Progenitor cell of endocrine pancreas (in vitro differentiated cells): ENCODE measurements around the gene CYB5R4. TPM values are rescaled to one million over a fixed set of nuclear protein-coding genes. Genes with fewer than 3 reads are reported as not detected.

Source experiments
- DNase-seq: peaks from one replicate; pipeline ENCODE4 v3.0.0; 2021; ENCODE audit warnings: low spot score; ENCODE audit not compliant: unreplicated experiment
- H3K27ac Mint-ChIP-seq: 2 replicates; pipeline ENCODE4 v1.8.0; 2021; ENCODE audit warnings: mild to moderate bottlenecking, moderate library complexity, mixed read lengths
- H3K27me3 Mint-ChIP-seq: 2 replicates; pipeline ENCODE4 v1.8.0; 2021; ENCODE audit warnings: mixed read lengths
- H3K36me3 Mint-ChIP-seq: 2 replicates; pipeline ENCODE4 v1.8.0; 2022; ENCODE audit warnings: mixed read lengths; ENCODE audit not compliant: insufficient read depth
- H3K4me1 Mint-ChIP-seq: 2 replicates; pipeline ENCODE4 v1.8.0; 2021; ENCODE audit warnings: low read depth, mixed read lengths
- H3K4me3 Mint-ChIP-seq: 2 replicates; pipeline ENCODE4 v1.8.0; 2021; ENCODE audit warnings: low read depth, mild to moderate bottlenecking, moderate library complexity, mixed read lengths
- H3K9me3 Mint-ChIP-seq: 2 replicates; pipeline ENCODE4 v1.8.0; 2021; ENCODE audit warnings: low read depth, mixed read lengths
- CTCF ChIP-seq: fragments of 200-600 bp; sonication (generic); IDR thresholded peaks from one replicate; pipeline ENCODE4 v1.5.0; 2021; ENCODE audit warnings: antibody characterized with exemption, mild to moderate bottlenecking; ENCODE audit not compliant: unreplicated experiment
- total RNA-seq: library from RNA; stranded (reverse); gene quantifications from 2 replicates; pipeline ENCODE4 v1.2.1, GENCODE V29; 2021

CYB5R4 gene
- total RNA-seq, 1 donor from 2014 or later = 17.8 TPM

- H3K36me3 Mint-ChIP-seq = no peaks in the 10 kb centered on the region
- DNase-seq = no peak
- H3K27ac Mint-ChIP-seq = no peak overlapping the region
- no peaks in the 10 kb centered on the region for H3K27me3 Mint-ChIP-seq
- TF ChIP-seq CTCF = no peak
- no peak overlapping the region for H3K4me3 Mint-ChIP-seq
- H3K9me3 Mint-ChIP-seq = no peaks in the 10 kb centered on the region
- peaks cover 9% of the 10 kb centered on the region for H3K4me1 Mint-ChIP-seq
These were observed 34.7 kb upstream of the CYB5R4 start for GRCh38 chr6:83824831-83825230.

GRCh38 chr6:83827050-83827449, 32.4 kb upstream of the CYB5R4 start:
- H3K9me3 Mint-ChIP-seq = no peaks in the 10 kb centered on the region
- H3K27ac Mint-ChIP-seq = no peak overlapping the region
- peaks cover 9% of the 10 kb centered on the region for H3K4me1 Mint-ChIP-seq
- TF ChIP-seq CTCF = no peak
- H3K27me3 Mint-ChIP-seq = no peaks in the 10 kb centered on the region
- no peak for DNase-seq
- H3K4me3 Mint-ChIP-seq = no peak overlapping the region
- H3K36me3 Mint-ChIP-seq = no peaks in the 10 kb centered on the region

GRCh38 chr6:83838727-83839126, 20.8 kb upstream of the CYB5R4 start:
- H3K27ac Mint-ChIP-seq = no peak overlapping the region

GRCh38 chr6:83844170-83844569, 15.3 kb upstream of the CYB5R4 start:
- TF ChIP-seq CTCF = no peak
- H3K27ac Mint-ChIP-seq = no peak overlapping the region
- H3K4me3 Mint-ChIP-seq = no peak overlapping the region
- DNase-seq = no peak
- no peaks in the 10 kb centered on the region for H3K36me3 Mint-ChIP-seq
- H3K27me3 Mint-ChIP-seq = peaks cover 13% of the 10 kb centered on the region
- H3K9me3 Mint-ChIP-seq = peaks cover 4% of the 10 kb centered on the region
- no peaks in the 10 kb centered on the region for H3K4me1 Mint-ChIP-seq

More at GRCh38 chr6:83838727-83839126, 20.8 kb upstream of the CYB5R4 start:
- Mint-ChIP-seq H3K36me3 (no peaks in the 10 kb centered on the region), H3K27me3 (no peaks in the 10 kb centered on the region), H3K4me1 (no peaks in the 10 kb centered on the region), H3K4me3 (no peak overlapping the region), H3K9me3 (peaks cover 11% of the 10 kb centered on the region)
- TF ChIP-seq CTCF = no peak
- DNase-seq = no peak

GRCh38 chr6:83846291-83846690, 13.2 kb upstream of the CYB5R4 start:
- DNase-seq = no peak
- H3K27ac Mint-ChIP-seq = no peak overlapping the region
- H3K27me3 Mint-ChIP-seq = peaks cover 31% of the 10 kb centered on the region
- H3K4me1 Mint-ChIP-seq = no peaks in the 10 kb centered on the region
- no peak for TF ChIP-seq CTCF
- H3K9me3 Mint-ChIP-seq = no peaks in the 10 kb centered on the region
- H3K36me3 Mint-ChIP-seq = no peaks in the 10 kb centered on the region
- no peak overlapping the region for H3K4me3 Mint-ChIP-seq

- H3K36me3 Mint-ChIP-seq = no peaks in the 10 kb centered on the region
- H3K4me3 Mint-ChIP-seq = no peak overlapping the region
- no peak overlapping the region for H3K27ac Mint-ChIP-seq
- no peaks in the 10 kb centered on the region for H3K4me1 Mint-ChIP-seq
- no peak for TF ChIP-seq CTCF
- H3K27me3 Mint-ChIP-seq = peaks cover 38% of the 10 kb centered on the region
- H3K9me3 Mint-ChIP-seq = no peaks in the 10 kb centered on the region
- no peak for DNase-seq
These were observed 12.3 kb upstream of the CYB5R4 start for GRCh38 chr6:83847179-83847578.
